Measurements from ENCODE around the gene FRZB.

FRZB gene

DNA sequence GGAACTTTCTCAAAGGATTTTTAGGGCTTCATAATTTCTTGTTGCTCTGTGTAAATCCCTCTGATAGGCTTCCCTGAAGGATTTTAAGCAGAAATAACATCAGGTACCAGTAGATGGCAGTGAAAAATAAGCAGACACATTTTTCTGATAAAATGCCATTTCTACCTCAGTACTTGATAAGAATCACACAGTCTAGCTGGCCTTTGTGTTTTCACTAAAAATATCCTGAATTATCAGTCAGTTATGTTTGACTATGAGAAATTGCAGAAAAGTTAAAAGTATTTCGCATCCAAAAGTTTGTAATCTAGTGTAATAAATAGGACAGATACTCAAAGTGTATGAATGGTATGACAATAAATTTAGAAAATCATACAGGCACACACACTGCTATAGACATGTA, 81.7 kb downstream of the FRZB start:
- no peak for DNase-seq (ENCODE audit: low read depth in 2 of 2)

DNA sequence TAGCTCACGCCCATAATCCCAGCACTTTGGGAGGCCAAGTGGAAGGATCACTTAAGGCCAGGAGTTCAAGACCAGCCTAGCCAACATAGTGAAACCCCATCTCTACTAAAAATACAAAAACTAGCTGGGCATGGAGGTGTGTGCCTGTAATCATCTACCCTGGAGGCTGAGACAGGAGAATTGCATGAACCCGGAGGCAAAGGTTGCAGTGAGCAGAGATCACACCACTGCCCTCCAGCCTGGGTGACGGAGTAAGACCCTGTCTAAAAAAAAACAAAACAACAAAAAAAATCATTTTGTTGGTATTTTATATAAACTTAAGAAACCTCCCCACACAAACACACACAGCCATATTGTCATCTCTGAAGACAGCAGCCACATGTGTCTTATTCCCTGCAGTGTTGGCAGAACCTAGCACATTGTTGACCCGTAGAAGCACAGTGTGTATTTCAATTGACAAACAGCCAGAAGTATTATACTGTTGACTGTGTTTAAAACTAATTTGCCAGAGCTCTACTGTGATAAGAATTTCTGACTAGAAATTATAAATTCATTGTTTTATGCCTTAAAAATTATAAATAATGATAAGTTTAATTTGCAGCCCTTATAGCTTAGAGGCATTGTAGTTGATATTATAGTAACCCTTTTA, 82.3 kb downstream of the FRZB start:
- no peak for DNase-seq (ENCODE audit: low read depth in 2 of 2)
